SK-N-SH (cell line): ENCODE measurements around the gene MLLT3. TPM values are rescaled to one million over a fixed set of nuclear protein-coding genes. Genes with fewer than 3 reads are reported as not detected.

Experiments
- CTCF ChIA-PET: fragments of 300-600, 350-600 bp; formaldehyde crosslinking; extraction: SDS; loops from one replicate; lab custom pipeline; 2021; lab: Yijun Ruan, JAX
- POLR2A ChIA-PET: fragments of 350-600 bp; sonication (Branson Sonifier 250); formaldehyde crosslinking; extraction: SDS; loops from one replicate; lab custom pipeline; 2020; ENCODE audit warnings: antibody characterized with exemption, inconsistent platforms; lab: Yijun Ruan, JAX
- DNase-seq: peaks from one replicate; pipeline ENCODE4 v3.0.0; 2012
- H2AFZ ChIP-seq: fragments of 200-600 bp; sonication (generic); 2 replicates; pipeline ENCODE4 v1.8.1; 2016; ENCODE audit warnings: antibody characterized with exemption, mild to moderate bottlenecking, low read depth
- H3F3A ChIP-seq: fragments of 200-600 bp; sonication (generic); replicated peaks from 2 replicates; pipeline ENCODE3; 2016; ENCODE audit warnings: antibody characterized with exemption, mild to moderate bottlenecking; ENCODE audit not compliant: insufficient read depth
- H3K27ac ChIP-seq, 2 experiments: fragments of 200-500 bp in 1 of 2; fragments of 200-600 bp in 1 of 2; sonication (Bioruptor generic) in 1 of 2; sonication (generic), shearing (Covaris generic) in 1 of 2; 2 replicates each; pipeline versions ENCODE4 v1.5.1 to v1.6.1; 2014 to 2016; ENCODE audit warnings: low read depth in 2 of 2, inconsistent platforms in 1 of 2, low read length in 1 of 2, mild to moderate bottlenecking in 1 of 2, mixed read lengths in 1 of 2
- H3K27me3 ChIP-seq: fragments of 200-600 bp; sonication (generic), shearing (Covaris generic); 2 replicates; pipeline ENCODE4 v1.6.1; 2016; ENCODE audit warnings: mixed run types; ENCODE audit not compliant: insufficient read depth
- H3K36me3 ChIP-seq, 2 experiments: fragments of 200-500 bp in 1 of 2; fragments of 200-600 bp in 1 of 2; sonication (Bioruptor generic) in 1 of 2; sonication (generic) in 1 of 2; replicated peaks in 1 of 2; 2 replicates each; pipeline versions ENCODE3 to v1.5.1; 2014 to 2016; ENCODE audit warnings: low read length in 1 of 2, mild to moderate bottlenecking in 1 of 2; ENCODE audit not compliant: insufficient read depth in 2 of 2, control insufficient read depth in 1 of 2
- H3K4me1 ChIP-seq, 2 experiments: fragments of 200-500 bp in 1 of 2; fragments of 200-600 bp in 1 of 2; sonication (Bioruptor generic) in 1 of 2; sonication (generic), shearing (Covaris generic) in 1 of 2; 2 replicates each; pipeline versions ENCODE4 v1.5.1 to v1.6.1; 2014 to 2016; ENCODE audit warnings: low read depth in 1 of 2, low read length in 1 of 2, mixed run types in 1 of 2; ENCODE audit not compliant: insufficient read depth in 2 of 2, control insufficient read depth in 1 of 2
- H3K4me2 ChIP-seq: fragments of 200-600 bp; sonication (generic), shearing (Covaris generic); 2 replicates; pipeline ENCODE4 v1.6.1; 2017; ENCODE audit warnings: mixed run types
- H3K4me3 ChIP-seq, 2 experiments: fragments of 200-500 bp in 1 of 2; fragments of 200-600 bp in 1 of 2; sonication (Bioruptor generic) in 1 of 2; sonication (generic), shearing (Covaris generic) in 1 of 2; 2 replicates each; pipeline versions ENCODE4 v1.5.1 to v1.8.1; 2014 to 2016; ENCODE audit warnings: low read depth in 2 of 2, inconsistent platforms in 1 of 2, low read length in 1 of 2, mild to moderate bottlenecking in 1 of 2, mixed read lengths in 1 of 2, moderate library complexity in 1 of 2
- H3K79me2 ChIP-seq: fragments of 200-600 bp; sonication (generic); 2 replicates; pipeline ENCODE4 v1.8.1; 2017; ENCODE audit warnings: mild to moderate bottlenecking; ENCODE audit not compliant: insufficient read depth
- H3K9ac ChIP-seq: fragments of 200-600 bp; sonication (generic); 2 replicates; pipeline ENCODE4 v1.6.1; 2017; ENCODE audit warnings: mixed run types
- H3K9me2 ChIP-seq: fragments of 200-600 bp; sonication (generic); 2 replicates; pipeline ENCODE4 v1.6.1; 2017; ENCODE audit warnings: mixed run types
- H3K9me3 ChIP-seq: fragments of 200-600 bp; sonication (generic); 2 replicates; pipeline ENCODE4 v1.6.1; 2017; ENCODE audit warnings: mixed run types, mild to moderate bottlenecking, moderate library complexity
- H4K20me1 ChIP-seq: fragments of 200-600 bp; sonication (generic); 2 replicates; pipeline ENCODE4 v1.6.1; 2017; ENCODE audit warnings: mild to moderate bottlenecking, mixed run types; ENCODE audit not compliant: insufficient read depth
- CTCF ChIP-seq: fragments of 200-600 bp; sonication (generic); IDR thresholded peaks from 2 replicates; pipeline ENCODE4 v1.6.1; 2017; ENCODE audit warnings: antibody characterized with exemption, mild to moderate bottlenecking, moderate library complexity
- GABPA ChIP-seq: IDR thresholded peaks from 2 replicates; pipeline ENCODE4 v1.4.0; 2012; ENCODE audit warnings: low read depth, mild to moderate bottlenecking
- NRF1 ChIP-seq: IDR thresholded peaks from 2 replicates; pipeline ENCODE4 v1.6.1; 2012; ENCODE audit warnings: low read depth, mild to moderate bottlenecking, low read length
- RAD21 ChIP-seq: IDR thresholded peaks from 2 replicates; pipeline ENCODE4 v1.6.1; 2012; ENCODE audit warnings: mild to moderate bottlenecking, low read length
- SIN3A ChIP-seq: IDR thresholded peaks from 2 replicates; pipeline ENCODE4 v1.6.1; 2012; ENCODE audit warnings: low read depth, mild to moderate bottlenecking, low read length, moderate library complexity, borderline replicate concordance
- USF1 ChIP-seq: IDR thresholded peaks from 2 replicates; pipeline ENCODE4 v1.4.0; 2012; ENCODE audit warnings: low read depth, borderline replicate concordance
- WGBS: methylation state at CpG from one replicate; pipeline ENCODE4 v1.1.6; 2017; ENCODE audit warnings: low lambda C conversion rate; 5-methylcytosine and 5-hydroxymethylcytosine counted together
- polyA plus RNA-seq, 3 experiments: library from polyadenylated mRNA; depleted of rRNA; stranded (reverse); fragments of >200 nt; gene quantifications; 2 replicates each; pipeline ENCODE4 v1.2.3, GENCODE V29; 2012

Gene MLLT3
- polyA plus RNA-seq, 1 of the 3 experiments (the other 2 are of a cell fraction), result 3.9 TPM

GRCh38 chr9:20464242-20464641 lies 158.1 kb downstream of the MLLT3 start:
- H3K79me2 ChIP-seq, result no peaks in the 10 kb centered on the region
- ChIA-PET POLR2A (no interaction called here), CTCF (no interaction called here)

GRCh38 chr9:20463823-20464222 lies 158.5 kb downstream of the MLLT3 start:
- no peak for TF ChIP-seq CTCF
- TF ChIP-seq, all 33 proteins: peak for 0
- Histone ChIP-seq H3K9me2 (no peaks in the 10 kb centered on the region), H3K4me3 (no peak overlapping the region), H3K27me3 (no peaks in the 10 kb centered on the region), H3K9me3 (no peaks in the 10 kb centered on the region), H3K36me3 (no peaks in the 10 kb centered on the region), H4K20me1 (no peaks in the 10 kb centered on the region), H3K4me2 (no peak overlapping the region), H3K9ac (no peak overlapping the region), H3F3A (no peaks in the 10 kb centered on the region), H3K4me1 (no peaks in the 10 kb centered on the region), H3K27ac (no peak overlapping the region), H2AFZ (no peak overlapping the region), H3K79me2 (no peaks in the 10 kb centered on the region)
- POLR2A ChIA-PET, result no interaction called here
- WGBS, result 89% methylated on average over 2 of the region's 2 CpGs
- DNase-seq, result no peak
- CTCF ChIA-PET, result interaction anchor here (1.3 kb wide), 1 partner anchor 13 kb away, joined by 3 read pairs; no protein-coding TSS in a partner anchor

More at GRCh38 chr9:20464242-20464641, 158.1 kb downstream of the MLLT3 start:
- no peak for TF ChIP-seq USF1
- no peaks in the 10 kb centered on the region for H4K20me1 ChIP-seq
- WGBS, result 80% methylated on average over 4 of the region's 4 CpGs
- DNase-seq, result no peak
- H3K9me2 ChIP-seq, result no peaks in the 10 kb centered on the region
- H3K27me3 ChIP-seq, result no peaks in the 10 kb centered on the region
- H3K4me1 ChIP-seq, result no peaks in the 10 kb centered on the region
- H3F3A ChIP-seq, result no peaks in the 10 kb centered on the region
- no peaks in the 10 kb centered on the region for H3K36me3 ChIP-seq
- H3K9me3 ChIP-seq, result no peaks in the 10 kb centered on the region
- no peak overlapping the region for H2AFZ ChIP-seq
- no peak overlapping the region for H3K9ac ChIP-seq
- no peak overlapping the region for H3K27ac ChIP-seq
- no peak overlapping the region for H3K4me2 ChIP-seq
- no peak overlapping the region for H3K4me3 ChIP-seq

- H2AFZ ChIP-seq, result no peak overlapping the region
- DNase-seq, result no peak
- no peak overlapping the region for H3K4me2 ChIP-seq
- H3K9me3 ChIP-seq, result no peaks in the 10 kb centered on the region
- no peaks in the 10 kb centered on the region for H3K9me2 ChIP-seq
- H3K27ac ChIP-seq, result no peak overlapping the region
- no peak overlapping the region for H3K4me3 ChIP-seq
- no peaks in the 10 kb centered on the region for H3K4me1 ChIP-seq
- H4K20me1 ChIP-seq, result no peaks in the 10 kb centered on the region
- TF ChIP-seq GABPA, result no peak
- TF ChIP-seq SIN3A, result no peak
- TF ChIP-seq CTCF, result peak; percentile 21; the same call in 1 of the 2 replicates
- no peak for TF ChIP-seq NRF1
- peak; percentile 21; the same call in 1 of the 2 replicates for TF ChIP-seq RAD21
- TF ChIP-seq, all 33 proteins: peak for 2
- no peaks in the 10 kb centered on the region for H3K36me3 ChIP-seq
- WGBS, result 84% methylated on average over 3 of the region's 3 CpGs
- no peaks in the 10 kb centered on the region for H3K79me2 ChIP-seq
- ChIA-PET POLR2A (no interaction called here), CTCF (interaction anchor here (1.3 kb wide), 1 partner anchor 15 kb away, joined by 3 read pairs; no protein-coding TSS in a partner anchor)
- H3K9ac ChIP-seq, result no peak overlapping the region
- H3F3A ChIP-seq, result no peaks in the 10 kb centered on the region
- no peaks in the 10 kb centered on the region for H3K27me3 ChIP-seq
Observed at GRCh38 chr9:20462410-20462809, 159.9 kb downstream of the MLLT3 start.
